Trophoblast cell (in vitro differentiated cells and primary cell): ENCODE measurements around the gene LAMA2.
A peak's percentile ranks its signal among the peaks of the same experiment; 100 is the strongest.

Experiments
- DNase-seq, 2 donors: peaks; one replicate each; pipeline ENCODE4 v3.0.0-alpha.2; 2016
- H2AFZ ChIP-seq: 2 replicates; pipeline ENCODE4 v1.6.1; 2013; ENCODE audit warnings: low read length, moderate library complexity, mild to moderate bottlenecking; ENCODE audit not compliant: insufficient read depth, poor library complexity
- H2AK5ac ChIP-seq: 2 replicates; pipeline ENCODE4 v1.6.1; 2013; ENCODE audit warnings: mild to moderate bottlenecking, low read length
- H2BK120ac ChIP-seq: 2 replicates; pipeline ENCODE4 v1.6.1; 2013; ENCODE audit warnings: low read length, mild to moderate bottlenecking, moderate library complexity; ENCODE audit not compliant: insufficient read depth, poor library complexity
- H2BK12ac ChIP-seq: 2 replicates; pipeline ENCODE4 v1.6.1; 2013; ENCODE audit warnings: mild to moderate bottlenecking, low read length, moderate library complexity
- H2BK5ac ChIP-seq: 2 replicates; pipeline ENCODE4 v1.6.1; 2013; ENCODE audit warnings: low read length, low read depth, moderate library complexity, mild to moderate bottlenecking; ENCODE audit not compliant: poor library complexity
- H3K14ac ChIP-seq: 2 replicates; pipeline ENCODE4 v1.6.1; 2013; ENCODE audit warnings: mild to moderate bottlenecking, low read length
- H3K18ac ChIP-seq: 2 replicates; pipeline ENCODE4 v1.6.1; 2013; ENCODE audit warnings: mild to moderate bottlenecking, low read length
- H3K23ac ChIP-seq: 2 replicates; pipeline ENCODE4 v1.6.1; 2013; ENCODE audit warnings: low read length
- H3K27ac ChIP-seq: 2 replicates; pipeline ENCODE4 v1.5.1; 2013; ENCODE audit warnings: low read depth, mild to moderate bottlenecking, inconsistent platforms, low read length, moderate library complexity
- H3K27me3 ChIP-seq: 2 replicates; pipeline ENCODE4 v1.6.1; 2013; ENCODE audit warnings: inconsistent platforms, mild to moderate bottlenecking, low read length, moderate library complexity; ENCODE audit not compliant: insufficient read depth
- H3K36me3 ChIP-seq, 2 experiments: 1 replicate in 1 of 2; 2 replicates in 1 of 2; pipeline ENCODE4 v1.6.1; 2013; ENCODE audit warnings: low read length in 2 of 2, mild to moderate bottlenecking in 2 of 2, moderate library complexity in 1 of 2; ENCODE audit not compliant: insufficient read depth in 2 of 2, control insufficient read depth in 1 of 2
- H3K4ac ChIP-seq: 2 replicates; pipeline ENCODE4 v1.6.1; 2013; ENCODE audit warnings: low read depth, mild to moderate bottlenecking, low read length, moderate library complexity
- H3K4me1 ChIP-seq, 2 experiments: 1 replicate in 1 of 2; 2 replicates in 1 of 2; pipeline ENCODE4 v1.6.1; 2013; ENCODE audit warnings: low read length in 2 of 2, mild to moderate bottlenecking in 2 of 2, moderate library complexity in 1 of 2; ENCODE audit not compliant: insufficient read depth in 2 of 2, control insufficient read depth in 1 of 2
- H3K4me2 ChIP-seq: 2 replicates; pipeline ENCODE4 v1.6.1; 2013; ENCODE audit warnings: inconsistent platforms, mild to moderate bottlenecking, low read length, moderate library complexity
- H3K4me3 ChIP-seq: 2 replicates; pipeline ENCODE4 v1.5.1; 2013; ENCODE audit warnings: mild to moderate bottlenecking, low read depth, low read length, inconsistent platforms
- H3K79me1 ChIP-seq: one replicate; pipeline ENCODE4 v1.6.1; 2013; ENCODE audit warnings: low read length
- H3K79me2 ChIP-seq: 2 replicates; pipeline ENCODE4 v1.6.1; 2013; ENCODE audit warnings: low read length, mild to moderate bottlenecking; ENCODE audit not compliant: control insufficient read depth, insufficient read depth, poor library complexity
- H3K9ac ChIP-seq: 2 replicates; pipeline ENCODE4 v1.6.1; 2013; ENCODE audit warnings: mild to moderate bottlenecking, low read length
- H3K9me3 ChIP-seq: 2 replicates; pipeline ENCODE4 v1.6.1; 2013; ENCODE audit warnings: low read depth, mild to moderate bottlenecking, control low read depth, inconsistent platforms, low read length; ENCODE audit not compliant: insufficient read depth
- H4K12ac ChIP-seq: 2 replicates; pipeline ENCODE4 v1.6.1; 2013; ENCODE audit warnings: low read depth, mild to moderate bottlenecking, low read length, moderate library complexity
- H4K8ac ChIP-seq: 2 replicates; pipeline ENCODE4 v1.6.1; 2013; ENCODE audit warnings: low read depth, mild to moderate bottlenecking, low read length, moderate library complexity
- H4K91ac ChIP-seq: one replicate; pipeline ENCODE4 v1.6.1; 2013; ENCODE audit warnings: low read depth, mild to moderate bottlenecking, low read length, moderate library complexity
- WGBS: extraction: QIAGEN DNeasy Blood & Tissue Kit; methylation state at CpG from one replicate; pipeline ENCODE4 v1.1.7; 2013; ENCODE audit warnings: missing lambda C conversion rate; ENCODE audit not compliant: insufficient read length, insufficient coverage; ENCODE audit errors: extremely low coverage; 5-methylcytosine and 5-hydroxymethylcytosine counted together

The LAMA2 gene

GRCh38 chr6:129335792-129336191 lies 452.9 kb downstream of the LAMA2 start:
- H3K4me3 ChIP-seq: no peak overlapping the region
- H3K36me3 ChIP-seq: no peaks in the 10 kb centered on the region
- H3K18ac ChIP-seq: no peak overlapping the region
- H3K27ac ChIP-seq: no peak overlapping the region
- H3K79me2 ChIP-seq: no peaks in the 10 kb centered on the region
- no peaks in the 10 kb centered on the region for H3K27me3 ChIP-seq
- no peak overlapping the region for H2BK120ac ChIP-seq
- no peak overlapping the region for H2BK12ac ChIP-seq
- no peak overlapping the region for H4K12ac ChIP-seq
- no peak overlapping the region for H3K9ac ChIP-seq
- no peak overlapping the region for H4K91ac ChIP-seq
- H3K79me1 ChIP-seq: no peaks in the 10 kb centered on the region
- no peaks in the 10 kb centered on the region for H3K9me3 ChIP-seq
- no CpG with 5 or more reads among the region's 4 CpGs for WGBS
- no peak overlapping the region for H3K14ac ChIP-seq
- H2BK5ac ChIP-seq: no peak overlapping the region
- H2AFZ ChIP-seq: no peak overlapping the region
- DNase-seq: no peak
- no peaks in the 10 kb centered on the region for H3K4me1 ChIP-seq
- no peak overlapping the region for H3K23ac ChIP-seq
- no peak overlapping the region for H2AK5ac ChIP-seq
- no peak overlapping the region for H3K4ac ChIP-seq
- no peak overlapping the region for H4K8ac ChIP-seq
- H3K4me2 ChIP-seq: no peak overlapping the region

- Histone ChIP-seq H3K9me3 (no peaks in the 10 kb centered on the region), H3K79me2 (no peaks in the 10 kb centered on the region)
- WGBS: no CpG with 5 or more reads among the region's 4 CpGs
Measured at GRCh38 chr6:129338683-129339082, 455.7 kb downstream of the LAMA2 start.

DNA sequence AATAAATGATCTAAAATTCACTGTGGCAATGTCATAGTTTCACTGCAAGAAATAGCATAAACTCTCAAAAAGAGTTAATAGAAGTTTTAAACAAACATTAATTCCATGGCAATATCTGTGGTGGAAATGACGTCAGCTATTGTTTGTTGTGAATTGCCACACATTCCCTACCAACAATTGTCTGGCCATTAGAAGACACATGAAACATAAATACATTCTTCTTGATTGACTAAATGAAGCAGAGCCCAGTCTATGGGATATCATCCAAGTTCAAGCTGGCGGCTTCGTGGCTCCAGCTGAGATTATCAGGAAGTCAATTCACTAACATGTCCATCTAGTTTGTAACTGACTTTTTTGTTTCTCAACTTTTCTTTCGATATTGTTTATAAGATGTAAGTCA lies 458.0 kb downstream of the LAMA2 start:
- H3K4me1 ChIP-seq: no peaks in the 10 kb centered on the region
- DNase-seq: peak in 1 of 2 donors; percentile 32
- no CpG with 5 or more reads among the region's 4 CpGs for WGBS
- no peak overlapping the region for H2AK5ac ChIP-seq
- no peak overlapping the region for H3K4me2 ChIP-seq
- H3K9me3 ChIP-seq: no peaks in the 10 kb centered on the region
- no peaks in the 10 kb centered on the region for H3K36me3 ChIP-seq
- H3K14ac ChIP-seq: no peak overlapping the region
- no peak overlapping the region for H4K8ac ChIP-seq
- H3K79me2 ChIP-seq: no peaks in the 10 kb centered on the region
- H3K9ac ChIP-seq: no peak overlapping the region
- H2BK12ac ChIP-seq: no peak overlapping the region
- H3K27me3 ChIP-seq: no peaks in the 10 kb centered on the region
- no peak overlapping the region for H3K18ac ChIP-seq
- no peak overlapping the region for H4K12ac ChIP-seq
- H2AFZ ChIP-seq: no peak overlapping the region
- H3K23ac ChIP-seq: no peak overlapping the region
- H3K27ac ChIP-seq: no peak overlapping the region
- no peak overlapping the region for H3K4ac ChIP-seq
- no peak overlapping the region for H2BK120ac ChIP-seq
- H3K4me3 ChIP-seq: no peak overlapping the region
- no peak overlapping the region for H2BK5ac ChIP-seq
- H3K79me1 ChIP-seq: no peaks in the 10 kb centered on the region
- H4K91ac ChIP-seq: no peak overlapping the region

More at GRCh38 chr6:129338683-129339082, 455.7 kb downstream of the LAMA2 start:
- H4K91ac ChIP-seq: no peak overlapping the region
- no peak overlapping the region for H3K14ac ChIP-seq
- no peak overlapping the region for H4K12ac ChIP-seq
- H2AFZ ChIP-seq: no peak overlapping the region
- H2BK120ac ChIP-seq: no peak overlapping the region
- no peak overlapping the region for H2AK5ac ChIP-seq
- no peak overlapping the region for H3K4ac ChIP-seq
- H2BK5ac ChIP-seq: no peak overlapping the region
- no peaks in the 10 kb centered on the region for H3K36me3 ChIP-seq
- no peak overlapping the region for H3K9ac ChIP-seq
- no peak overlapping the region for H3K27ac ChIP-seq
- no peaks in the 10 kb centered on the region for H3K27me3 ChIP-seq
- no peak overlapping the region for H3K4me2 ChIP-seq
- no peaks in the 10 kb centered on the region for H3K4me1 ChIP-seq
- no peak overlapping the region for H2BK12ac ChIP-seq
- H3K4me3 ChIP-seq: no peak overlapping the region
- H3K79me1 ChIP-seq: no peaks in the 10 kb centered on the region
- H3K23ac ChIP-seq: no peak overlapping the region
- no peak overlapping the region for H4K8ac ChIP-seq
- no peak overlapping the region for H3K18ac ChIP-seq
- DNase-seq: no peak

DNA sequence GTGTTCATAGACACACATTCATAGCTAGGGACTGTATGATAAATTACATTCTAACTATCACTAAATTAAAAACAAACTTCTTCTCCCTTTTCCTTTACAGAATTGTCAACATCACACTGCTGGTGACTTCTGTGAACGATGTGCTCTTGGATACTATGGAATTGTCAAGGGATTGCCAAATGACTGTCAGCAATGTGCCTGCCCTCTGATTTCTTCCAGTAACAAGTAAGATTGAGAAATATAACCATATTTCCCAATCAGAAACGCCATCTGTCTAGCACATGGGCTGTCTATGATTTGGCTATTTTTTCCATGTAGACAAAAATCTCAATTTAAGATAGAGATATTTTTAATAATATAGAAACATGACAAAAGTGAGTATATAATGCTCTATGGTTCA lies 459.3 kb downstream of the LAMA2 start:
- H4K12ac ChIP-seq: no peak overlapping the region
- H3K23ac ChIP-seq: no peak overlapping the region
- no peak overlapping the region for H2BK5ac ChIP-seq
- H2BK120ac ChIP-seq: no peak overlapping the region
- H4K91ac ChIP-seq: no peak overlapping the region
- no peaks in the 10 kb centered on the region for H3K9me3 ChIP-seq
- H2AK5ac ChIP-seq: no peak overlapping the region
- no peak overlapping the region for H4K8ac ChIP-seq
- H3K27ac ChIP-seq: no peak overlapping the region
- peak in 1 of 2 donors; percentile 7 for DNase-seq
- no peaks in the 10 kb centered on the region for H3K27me3 ChIP-seq
- H3K79me1 ChIP-seq: no peaks in the 10 kb centered on the region
- no peak overlapping the region for H3K18ac ChIP-seq
- H2BK12ac ChIP-seq: no peak overlapping the region
- H3K36me3 ChIP-seq: no peaks in the 10 kb centered on the region
- no peaks in the 10 kb centered on the region for H3K4me1 ChIP-seq
- no peak overlapping the region for H3K4me2 ChIP-seq
- H3K14ac ChIP-seq: no peak overlapping the region
- no CpG with 5 or more reads among the region's 2 CpGs for WGBS
- no peaks in the 10 kb centered on the region for H3K79me2 ChIP-seq
- H2AFZ ChIP-seq: no peak overlapping the region
- no peak overlapping the region for H3K4ac ChIP-seq
- H3K9ac ChIP-seq: no peak overlapping the region
- no peak overlapping the region for H3K4me3 ChIP-seq
